Head of caudate nucleus (tissue), 42 donors: ENCODE results near the gene RNPC3.
A peak's percentile ranks its signal among the peaks of the same experiment; 100 is the strongest.
"Not testable (repeated sequence)": the region's sequence is repeated elsewhere in the genome, so short reads cannot be mapped to it uniquely, and the experiment has no call there.

Experiments used
- DNase-seq, 42 donors: peaks; one replicate each; pipeline versions ENCODE4 v3.0.0 to v3.0.0-alpha.2; 2020 to 2021; ENCODE audit warnings: mixed read lengths in 7 of 42
- intact Hi-C: fragments of 100-400 bp; cut with DNase I; formaldehyde crosslinking; loops from one replicate; pipeline ENCODE4 v1.15.0; 2022

The RNPC3 gene

DNA sequence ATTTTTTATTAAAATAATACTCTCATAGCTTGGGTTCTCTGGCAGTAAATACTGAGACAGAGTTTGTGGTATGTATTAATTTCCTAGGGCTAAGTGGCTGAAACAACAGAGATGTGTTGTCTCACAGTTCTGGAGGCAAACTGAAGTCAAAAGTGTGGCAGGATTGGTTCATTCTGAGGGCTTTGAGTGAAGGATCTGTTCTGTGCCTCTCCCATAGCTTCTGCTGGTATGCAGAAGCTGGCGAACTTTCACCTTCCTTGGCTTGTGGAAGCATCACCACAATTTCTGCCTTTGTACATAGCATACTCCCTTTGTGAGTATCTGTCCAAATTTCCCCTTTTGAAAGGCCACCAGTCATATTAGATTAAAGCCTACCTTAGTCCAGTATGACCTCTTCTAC lies 21.0 kb downstream of the RNPC3 start:
- intact Hi-C loops = no loop called here
- no peak for DNase-seq

GRCh38 chr1:103547840-103548239 lies 22.3 kb downstream of the RNPC3 start:
- intact Hi-C loops = no loop called here
- DNase-seq = peak in 1 of 42 donors; percentile 35

- DNase-seq = no peak
- intact Hi-C loops = no loop called here
Measured at GRCh38 chr1:103560427-103560826, 34.9 kb downstream of the RNPC3 start.

DNA sequence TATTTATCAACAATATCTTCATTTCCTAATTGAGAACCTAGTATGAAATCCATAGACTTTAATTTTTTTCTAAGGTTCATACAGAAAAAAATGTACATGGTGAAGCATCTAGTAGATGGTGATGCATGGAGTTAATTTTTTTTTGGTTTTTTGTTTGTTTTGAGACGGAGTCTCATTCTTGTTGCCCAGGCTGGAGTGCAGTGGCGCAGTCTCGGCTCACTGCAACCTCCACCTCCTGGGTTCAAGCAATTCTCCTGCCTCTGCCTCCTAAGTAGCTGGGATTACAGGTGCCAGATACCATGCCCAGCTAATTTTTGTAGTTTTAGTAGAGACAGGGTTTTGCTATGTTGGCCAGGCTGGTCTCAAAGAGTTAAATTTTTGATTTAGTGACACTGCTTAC lies 35.6 kb downstream of the RNPC3 start:
- intact Hi-C loops, DNase-seq: not testable (repeated sequence)

DNA sequence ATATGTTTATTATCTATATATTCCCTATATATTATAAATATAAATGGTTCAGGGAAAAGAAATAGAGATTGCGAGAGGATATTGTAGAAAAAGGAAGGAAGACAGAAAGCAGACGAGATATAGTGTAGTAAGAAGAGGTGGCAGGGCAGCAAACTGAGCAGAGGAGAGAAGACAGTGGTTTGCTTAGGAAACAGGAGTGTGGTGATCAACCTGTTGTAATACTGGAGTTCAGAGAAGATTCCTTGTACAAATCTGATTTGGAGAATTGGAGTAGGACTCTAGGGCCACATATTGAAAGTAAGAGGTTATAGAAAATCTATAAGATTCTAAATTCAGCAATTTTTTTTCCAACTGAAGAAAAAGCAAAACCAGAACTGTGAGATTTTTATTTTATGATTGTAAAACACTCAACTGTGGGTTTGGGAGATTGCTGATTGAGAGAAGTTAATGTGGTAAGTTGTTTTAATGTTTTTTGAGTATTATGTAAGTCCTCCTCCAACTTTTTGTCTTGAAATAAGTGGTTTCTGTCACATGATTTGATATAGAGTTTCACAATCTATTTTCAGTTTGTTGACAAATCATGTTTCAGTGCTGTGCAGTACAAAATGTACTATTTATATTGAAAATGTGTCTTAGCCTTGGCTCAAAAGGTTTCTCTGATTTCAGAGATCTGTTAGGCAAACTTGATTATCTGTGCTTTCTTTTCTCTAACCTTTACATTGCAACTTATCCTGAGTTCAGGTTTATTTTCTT lies 36.3 kb downstream of the RNPC3 start:
- intact Hi-C loops = no loop called here
- no peak for DNase-seq

- intact Hi-C loops = no loop called here
- DNase-seq = no peak
Measured at GRCh38 chr1:103563056-103563455, 37.6 kb downstream of the RNPC3 start.

GRCh38 chr1:103569493-103569892 lies 44.0 kb downstream of the RNPC3 start:
- no peak for DNase-seq
- intact Hi-C loops = no loop called here

DNA sequence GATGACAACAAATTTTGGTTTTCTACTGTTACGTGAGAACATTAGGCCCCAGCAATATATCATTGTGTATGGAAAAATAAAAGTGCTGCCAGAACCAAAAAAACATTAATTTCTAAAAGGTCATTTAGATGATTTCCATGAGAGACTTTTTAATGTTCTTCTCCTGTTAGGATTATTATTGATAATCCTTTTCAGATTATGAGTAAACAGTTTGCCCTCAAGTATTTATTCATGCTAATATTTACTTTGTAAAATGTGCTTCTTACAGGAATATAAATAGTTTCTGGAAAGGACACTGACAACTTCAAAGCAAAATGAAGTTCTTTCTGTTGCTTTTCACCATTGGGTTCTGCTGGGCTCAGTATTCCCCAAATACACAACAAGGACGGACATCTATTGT lies 45.8 kb downstream of the RNPC3 start, which contains the start of gene AMY2B:
Gene AMY2B, plus strand, starts transcription at position 301 of the 400 bp plus-strand sequence. Its CDS starts 14 bp downstream, at position 315.
- DNase-seq, intact Hi-C loops: not testable (repeated sequence)

DNA sequence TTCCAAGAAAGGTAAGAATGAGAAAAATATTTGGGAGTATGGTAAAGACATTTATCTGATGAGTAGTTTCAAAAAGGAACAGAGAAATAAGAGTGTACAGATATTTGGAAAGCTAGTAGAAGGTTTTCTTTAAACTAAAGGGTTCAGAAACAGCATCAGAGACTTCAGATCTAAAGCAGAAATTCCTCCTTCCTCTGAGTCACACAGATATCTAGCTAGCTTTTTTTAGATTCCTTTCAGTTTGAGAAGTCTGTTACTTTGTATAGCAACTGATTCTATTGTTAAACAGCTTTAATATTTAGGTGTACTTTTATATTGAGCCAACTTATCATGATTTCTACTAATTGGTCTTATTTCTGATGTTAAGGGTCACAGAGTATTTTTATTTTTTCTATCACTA lies 50.6 kb downstream of the RNPC3 start:
- intact Hi-C loops = no loop called here

GRCh38 chr1:103576784-103577183 lies 51.3 kb downstream of the RNPC3 start:
- DNase-seq, intact Hi-C loops: not testable (repeated sequence)

More for the DNA sequence above, 50.6 kb downstream of the RNPC3 start:
- DNase-seq = no peak

DNA sequence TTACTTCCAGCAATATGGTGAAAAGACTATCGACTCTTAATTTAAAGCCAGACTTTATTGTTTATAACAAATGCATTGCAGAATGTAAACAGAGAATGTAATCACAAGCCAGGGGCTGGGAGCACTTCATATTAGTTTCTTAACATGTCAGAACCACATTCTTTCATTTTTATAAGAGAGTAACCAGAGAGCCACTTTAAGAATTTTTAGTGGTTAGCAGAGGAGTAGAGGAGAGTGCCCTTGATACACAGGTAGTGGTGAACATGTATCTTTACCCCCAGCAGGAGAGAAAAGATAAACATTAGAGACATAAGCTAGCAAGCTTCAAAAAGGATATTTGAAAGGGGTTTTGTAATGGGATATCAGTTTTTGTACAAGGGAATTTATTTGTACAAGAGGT lies 57.0 kb downstream of the RNPC3 start:
- intact Hi-C loops = no loop called here
- no peak for DNase-seq

- no peak for DNase-seq
- intact Hi-C loops = no loop called here
Measured at GRCh38 chr1:103583887-103584286, 58.4 kb downstream of the RNPC3 start.

- intact Hi-C loops = no loop called here
- no peak for DNase-seq
Measured at GRCh38 chr1:103584537-103584936, 59.0 kb downstream of the RNPC3 start.

DNA sequence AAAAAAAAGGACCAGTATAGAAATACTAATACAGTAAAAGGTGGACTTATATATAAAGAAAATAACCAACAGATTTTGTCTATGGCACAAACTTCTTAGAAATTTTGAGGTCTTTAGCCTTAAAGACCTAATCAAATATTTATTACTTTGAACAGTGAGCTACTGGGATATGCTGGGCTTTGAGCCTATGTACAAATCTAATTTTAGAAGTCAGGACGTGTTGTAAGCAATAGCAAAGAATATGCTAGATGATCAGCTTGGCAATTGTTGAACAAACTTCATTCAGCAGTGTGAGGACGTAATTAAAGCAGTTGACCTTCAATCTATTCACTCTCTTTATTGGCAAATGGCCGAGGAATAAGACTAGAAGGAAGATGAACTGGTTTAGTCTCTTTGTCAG lies 77.2 kb downstream of the RNPC3 start:
- DNase-seq, intact Hi-C loops: not testable (repeated sequence)
